Uterus (tissue), 2 donors: Measurements from ENCODE around the gene PTPRG.

Source experiments
- POLR2A ChIP-seq, 2 donors: fragments of 450-650 bp; IDR thresholded peaks; one replicate each; pipeline ENCODE4 v1.6.1; 2016; ENCODE audit warnings: antibody characterized with exemption in 2 of 2, mild to moderate bottlenecking in 1 of 2, moderate library complexity in 1 of 2
- TF ChIP-seq, protein P1 (sequence below), 4 experiments: fragments of 200-600 bp in 2 of 4; fragments of 450-650 bp in 2 of 4; sonication (generic) in 2 of 4; IDR thresholded peaks; one replicate each; pipeline ENCODE4 v1.5.1; 2016 to 2019; ENCODE audit warnings: antibody characterized with exemption in 4 of 4, mild to moderate bottlenecking in 2 of 4, moderate library complexity in 1 of 4

GRCh38 chr3:61996366-61996765, 435.0 kb downstream of the PTPRG start:
- no peak for TF ChIP-seq POLR2A (IDR thresholded peaks at IDR 0.05)
- TF ChIP-seq, protein P1, sequence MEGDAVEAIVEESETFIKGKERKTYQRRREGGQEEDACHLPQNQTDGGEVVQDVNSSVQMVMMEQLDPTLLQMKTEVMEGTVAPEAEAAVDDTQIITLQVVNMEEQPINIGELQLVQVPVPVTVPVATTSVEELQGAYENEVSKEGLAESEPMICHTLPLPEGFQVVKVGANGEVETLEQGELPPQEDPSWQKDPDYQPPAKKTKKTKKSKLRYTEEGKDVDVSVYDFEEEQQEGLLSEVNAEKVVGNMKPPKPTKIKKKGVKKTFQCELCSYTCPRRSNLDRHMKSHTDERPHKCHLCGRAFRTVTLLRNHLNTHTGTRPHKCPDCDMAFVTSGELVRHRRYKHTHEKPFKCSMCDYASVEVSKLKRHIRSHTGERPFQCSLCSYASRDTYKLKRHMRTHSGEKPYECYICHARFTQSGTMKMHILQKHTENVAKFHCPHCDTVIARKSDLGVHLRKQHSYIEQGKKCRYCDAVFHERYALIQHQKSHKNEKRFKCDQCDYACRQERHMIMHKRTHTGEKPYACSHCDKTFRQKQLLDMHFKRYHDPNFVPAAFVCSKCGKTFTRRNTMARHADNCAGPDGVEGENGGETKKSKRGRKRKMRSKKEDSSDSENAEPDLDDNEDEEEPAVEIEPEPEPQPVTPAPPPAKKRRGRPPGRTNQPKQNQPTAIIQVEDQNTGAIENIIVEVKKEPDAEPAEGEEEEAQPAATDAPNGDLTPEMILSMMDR (IDR thresholded peaks at IDR 0.05): no peak
